Right ventricle myocardium inferior (tissue), 1 donor: ENCODE measurements around the gene ATXN3. TPM values are rescaled to one million over a fixed set of nuclear protein-coding genes. Genes with fewer than 3 reads are reported as not detected.

Experiments
- ATAC-seq: fragments of 200-7000 bp; cut with Tn5 transposase; one replicate; pipeline ENCODE4 v1.9.1; 2020; ENCODE audit warnings: mild to moderate bottlenecking, moderate library complexity
- DNase-seq: peaks from one replicate; pipeline ENCODE4 v3.0.0; 2021; ENCODE audit errors: missing footprints
- intact Hi-C: fragments of 100-400 bp; cut with DNase I; formaldehyde crosslinking; loops from one replicate; pipeline ENCODE4 v1.11.0; 2022
- long read RNA-seq: library from polyadenylated mRNA; unstranded; transcript quantifications from one replicate; pipeline ENCODE4 v2.0.0, GENCODE V29; 2021
- total RNA-seq: library from RNA; stranded (reverse); fragmentation: NEBNext Ultra II Directional; extraction: Animal tissue kit (Norgen Biotek cat#: 25700); gene quantifications from one replicate; pipeline ENCODE4 v1.2.1, GENCODE V29; 2021
- donor health status: DM: no; HTN: yes; CAD: no; lungs with severe emphysema.

Gene ATXN3
- 16.9 TPM for total RNA-seq
- long read RNA-seq, full-length matches to known transcripts, result 2 of 2 reads
- long read RNA-seq, partial matches to known transcripts, result 0 of 2 reads
- long read RNA-seq, other reads (novel, unspliced or antisense), result 0 of 2 reads

DNA sequence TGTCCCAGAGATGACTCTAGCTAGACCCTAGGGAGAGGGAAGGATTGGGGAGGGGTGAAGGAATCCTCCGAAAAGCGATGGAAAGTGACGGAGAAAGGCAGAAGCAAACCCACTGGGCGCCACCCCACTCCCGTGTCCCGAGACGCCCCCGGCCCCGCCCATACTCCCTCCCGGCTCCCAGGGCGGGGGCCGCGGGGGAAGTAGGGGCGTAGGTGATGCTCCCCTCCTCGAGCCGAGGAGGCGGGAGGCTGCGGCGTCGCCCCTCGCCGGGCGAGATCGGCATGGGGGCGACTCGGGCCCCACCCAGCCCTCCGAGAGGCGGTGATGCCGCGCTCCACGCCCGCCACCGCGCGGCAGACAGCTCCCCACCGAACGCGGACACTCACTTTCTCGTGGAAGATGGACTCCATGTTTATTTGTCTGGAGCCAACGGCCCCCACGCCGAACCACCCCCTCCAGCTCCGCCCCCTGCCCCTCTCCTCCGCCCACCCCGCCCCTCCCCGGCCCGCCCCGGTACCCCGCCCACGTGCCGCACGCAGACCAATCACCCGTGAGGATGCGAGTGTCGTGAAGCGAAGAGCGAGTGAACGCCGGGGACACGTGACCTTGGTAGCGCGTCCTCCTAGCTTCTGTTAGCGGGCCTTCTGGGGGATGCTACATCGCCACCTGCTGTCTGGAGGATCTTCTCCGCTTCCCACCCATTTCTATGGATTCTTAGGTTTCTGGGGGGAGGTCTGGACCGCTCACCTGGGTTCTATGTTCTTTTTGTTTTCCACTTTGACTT, at the start of gene ATXN3:
ATXN3 (minus strand) TSS at position 440 of the 784 bp plus-strand sequence; CDS start at position 410, 30 bp downstream.
- DNase-seq (peak; percentile 99), ATAC-seq (peak; percentile 97)
- intact Hi-C loops, result loop anchor here (1.0 kb wide), 1 partner anchor 66 kb away; the partner anchor contains the start of gene TRIP11

DNA sequence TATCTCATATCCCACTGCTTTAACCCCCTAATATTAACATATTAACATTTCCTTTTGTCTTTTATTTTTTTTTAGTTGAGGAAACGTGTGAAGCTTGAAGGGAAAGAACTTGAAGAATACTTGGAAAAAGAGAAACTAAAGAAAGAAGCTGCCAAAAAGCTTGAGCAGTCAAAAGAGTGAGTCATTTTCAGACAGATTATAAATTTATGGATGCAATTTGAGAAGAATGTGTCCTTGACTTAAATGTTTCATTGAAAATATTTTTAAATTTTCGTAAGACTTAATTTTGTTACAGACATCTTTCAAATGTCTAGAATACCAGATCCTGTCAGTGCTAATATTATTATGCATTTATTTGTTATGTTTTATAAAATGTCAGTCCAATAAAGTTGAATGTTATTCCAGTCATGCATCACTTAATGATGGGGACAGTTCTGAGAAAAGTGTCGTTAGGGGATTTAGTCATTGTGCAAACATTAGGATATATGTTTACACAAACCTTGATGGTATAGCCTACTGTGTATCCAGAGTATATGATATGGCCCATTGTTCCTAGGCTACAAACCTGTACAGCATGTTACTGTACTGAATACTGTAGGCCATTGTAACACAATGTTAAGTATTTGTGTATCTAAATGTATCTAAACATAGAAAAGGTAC, 48.0 kb upstream of the ATXN3 start:
- no peak for DNase-seq
- intact Hi-C loops, result no loop called here
- ATAC-seq, result no peak

DNA sequence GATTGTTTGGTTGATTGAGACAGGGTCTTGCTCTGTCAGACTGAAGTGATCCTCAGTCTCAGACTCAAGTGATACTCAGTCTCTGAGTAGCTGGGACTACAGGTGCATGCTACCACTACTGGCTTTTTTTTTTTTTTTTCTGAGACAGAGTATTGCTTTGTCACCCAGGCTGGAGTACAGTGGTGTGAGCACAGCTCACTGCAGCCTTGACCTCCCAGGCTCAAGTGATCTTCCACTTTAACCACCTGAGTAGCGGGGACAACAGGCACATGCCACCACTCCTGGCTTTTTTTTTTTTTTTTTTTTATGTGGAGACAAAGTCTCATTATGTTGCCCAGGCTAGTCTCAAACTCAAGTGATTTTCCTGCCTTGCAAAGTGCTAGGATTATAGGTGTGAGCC, 47.2 kb upstream of the ATXN3 start:
- DNase-seq (no peak), ATAC-seq (no peak)
- intact Hi-C loops, result no loop called here

DNA sequence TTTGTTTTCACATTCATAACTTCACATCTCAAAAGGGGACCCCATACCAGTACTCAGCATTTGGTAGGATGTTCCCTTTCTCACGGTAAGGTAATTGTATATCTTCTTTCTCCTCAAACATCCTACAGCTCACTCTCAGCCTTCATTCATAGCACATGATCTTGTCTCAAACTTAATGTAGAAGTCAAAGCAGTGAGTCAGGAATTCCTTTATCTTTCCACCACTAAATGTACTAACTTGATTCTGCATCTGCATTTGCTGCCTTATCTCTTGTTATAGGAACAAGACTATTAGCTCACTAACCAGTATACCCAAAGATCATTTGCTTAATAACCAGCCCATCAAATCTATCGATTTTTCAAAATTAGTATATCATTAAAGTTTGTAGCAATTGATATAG, 38.3 kb upstream of the ATXN3 start:
- ATAC-seq (no peak), DNase-seq (no peak)
- intact Hi-C loops, result no loop called here

GRCh38 chr14:92143962-92144361, 37.6 kb upstream of the ATXN3 start:
- intact Hi-C loops, result no loop called here
- no peak for ATAC-seq
- DNase-seq, result no peak

DNA sequence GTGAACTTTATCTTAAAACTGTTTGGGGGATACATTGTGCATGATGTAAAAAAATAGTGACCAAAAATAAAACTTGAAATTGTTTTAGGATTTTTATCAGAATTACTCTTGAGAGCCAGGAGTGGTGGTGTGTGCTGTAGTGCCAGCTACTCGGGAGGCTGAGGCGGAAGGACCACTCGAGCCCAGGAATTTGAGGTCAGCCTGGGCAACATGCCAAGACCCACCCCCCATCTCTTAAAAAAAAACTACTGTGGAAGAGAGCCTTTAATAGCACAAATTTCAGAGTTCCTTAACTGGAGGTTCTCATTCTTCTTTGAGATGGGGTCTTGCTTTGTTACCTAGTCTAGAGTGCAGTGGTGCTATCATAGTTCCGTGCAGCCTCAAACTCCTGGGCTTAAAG, 36.9 kb upstream of the ATXN3 start:
- DNase-seq (no peak), ATAC-seq (no peak)
- intact Hi-C loops, result no loop called here

DNA sequence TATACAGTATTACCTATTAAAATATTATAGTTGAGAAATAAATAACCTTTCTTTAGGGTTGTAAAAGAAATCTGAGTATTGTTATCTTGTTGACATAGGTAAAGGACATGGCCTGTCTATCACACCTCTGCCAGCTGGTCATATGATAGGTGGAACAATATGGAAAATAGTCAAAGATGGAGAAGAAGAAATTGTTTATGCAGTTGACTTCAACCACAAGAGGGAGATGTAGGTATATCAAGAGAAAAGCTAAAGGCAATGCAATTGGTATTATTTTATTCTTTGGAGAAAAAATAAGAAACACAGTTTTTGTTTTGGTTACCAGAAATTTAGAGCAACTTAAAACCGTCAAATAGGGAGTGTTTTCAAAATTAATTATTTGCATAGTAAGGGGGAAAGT, 28.9 kb upstream of the ATXN3 start:
- DNase-seq (no peak), ATAC-seq (no peak)
- intact Hi-C loops, result no loop called here

DNA sequence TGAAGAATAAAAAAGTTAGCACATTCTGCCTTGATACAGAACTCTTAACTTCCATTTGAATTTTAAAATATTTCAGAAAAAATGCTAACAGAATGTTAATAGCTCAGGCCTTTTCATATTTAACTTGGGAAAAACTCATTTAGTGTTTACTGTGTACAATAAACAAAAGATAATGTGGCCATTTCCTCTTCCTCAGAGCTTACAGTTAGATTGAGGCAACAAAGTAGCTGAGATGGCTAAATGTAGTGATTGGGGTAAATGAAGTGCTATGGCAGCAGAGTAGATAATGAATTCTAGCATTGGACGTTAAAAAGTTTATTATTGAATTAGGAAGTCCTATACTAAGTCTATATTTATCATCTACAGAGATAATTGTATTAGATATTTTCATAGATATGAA, 28.1 kb upstream of the ATXN3 start:
- no peak for DNase-seq
- intact Hi-C loops, result loop anchor here (5.0 kb wide), 1 partner anchor 323 kb away; no protein-coding TSS in a partner anchor
- ATAC-seq, result no peak

- intact Hi-C loops, result loop anchor here (10.0 kb wide), 2 partner anchors 562 to 672 kb away; partner anchors contain the start of gene GOLGA5
- no peak for DNase-seq
- ATAC-seq, result no peak
These were observed 16.4 kb upstream of the ATXN3 start for GRCh38 chr14:92122761-92123160.

DNA sequence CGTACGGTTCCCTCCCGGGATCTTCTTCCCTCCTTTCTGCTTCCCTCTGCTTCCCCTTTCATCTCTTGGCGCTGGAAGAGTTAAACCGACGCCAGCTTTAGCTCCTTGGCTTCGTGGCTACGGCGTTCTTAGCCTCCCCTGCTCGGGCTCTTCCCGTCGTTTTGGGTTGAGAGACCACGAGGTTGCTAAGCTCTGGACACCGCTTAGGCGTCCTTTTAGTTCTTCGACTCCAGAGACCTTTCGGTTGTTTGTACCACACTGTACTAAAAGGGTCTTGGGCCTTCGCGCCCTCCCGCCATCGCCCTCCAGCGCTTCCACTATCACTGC, 15.9 kb upstream of the ATXN3 start:
- intact Hi-C loops, result loop anchor here (10.0 kb wide), 2 partner anchors 562 to 672 kb away; partner anchors contain the start of gene GOLGA5
- ATAC-seq (peak; percentile 24), DNase-seq (no peak)

- ATAC-seq, result peak; percentile 91
- intact Hi-C loops, result loop anchor here (10.0 kb wide), 2 partner anchors 563 to 673 kb away; partner anchors contain the start of gene GOLGA5
These were observed 15.4 kb upstream of the ATXN3 start, which contains the start of the genes CPSF2 and NDUFB1 for GRCh38 chr14:92121670-92122350. Gene CPSF2 (plus strand): TSS chr14:92121969. CDS start chr14:92130985, 9,016 bp downstream. Gene NDUFB1 (minus strand): TSS chr14:92121706. CDS start chr14:92117637, 4,069 bp downstream.

DNA sequence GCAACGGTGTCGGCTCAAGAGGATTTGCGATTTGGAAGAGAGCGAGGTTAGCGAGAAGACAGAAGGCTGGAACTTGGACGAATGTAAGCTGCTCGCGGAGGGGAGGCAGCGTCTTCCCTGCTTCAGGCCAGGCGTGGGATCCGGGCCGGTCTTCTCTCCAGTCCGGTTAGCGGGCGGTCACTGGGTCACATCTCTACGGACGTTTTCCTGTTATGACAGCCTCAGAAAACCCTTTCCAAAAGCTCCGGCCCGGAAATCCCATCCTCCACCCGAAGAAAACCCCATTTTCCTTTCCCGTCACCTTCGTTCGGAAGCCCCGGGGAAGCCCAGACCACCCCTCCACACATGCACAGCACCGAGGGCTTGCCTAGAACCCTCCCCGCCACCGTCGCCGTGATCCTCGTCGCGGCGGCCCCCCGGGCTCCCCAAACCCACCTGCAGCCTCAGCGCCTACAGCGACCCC, 14.9 kb upstream of the ATXN3 start:
- DNase-seq (no peak), ATAC-seq (peak; percentile 51)
- intact Hi-C loops, result loop anchor here (10.0 kb wide), 2 partner anchors 564 to 674 kb away; partner anchors contain the start of gene GOLGA5

More at GRCh38 chr14:92121670-92122350, 15.4 kb upstream of the ATXN3 start, which contains the start of the genes CPSF2 and NDUFB1:
- peak; percentile 92 for DNase-seq

DNA sequence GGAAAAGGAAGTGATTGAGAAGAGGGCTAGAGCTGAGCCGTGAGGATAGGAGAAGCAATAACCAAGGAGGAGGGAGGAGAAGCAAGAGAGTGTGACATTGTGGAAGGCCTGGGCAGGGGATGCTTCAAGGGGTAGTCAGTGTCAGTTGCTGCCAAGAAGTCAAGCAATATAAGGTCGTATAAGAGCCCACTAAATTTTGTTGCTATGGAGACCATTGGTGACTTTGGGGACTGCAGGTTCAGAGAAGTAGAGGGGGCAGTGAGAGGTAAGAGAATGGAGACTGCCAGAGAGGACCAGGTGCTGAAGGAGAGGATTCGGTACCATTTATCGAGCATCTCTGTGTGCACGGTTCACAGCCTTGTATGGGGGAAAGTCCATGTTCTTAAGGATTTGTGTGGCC, 3.1 kb upstream of the ATXN3 start:
- intact Hi-C loops, result no loop called here
- no peak for ATAC-seq
- no peak for DNase-seq

- intact Hi-C loops, result no loop called here
- DNase-seq (no peak), ATAC-seq (no peak)
These were observed 2.2 kb upstream of the ATXN3 start for GRCh38 chr14:92108345-92109254.

- peak; percentile 42 for ATAC-seq
- intact Hi-C loops, result loop anchor here (1.0 kb wide), 1 partner anchor 66 kb away; the partner anchor contains the start of gene TRIP11
These were observed 564 bp downstream of the ATXN3 start for GRCh38 chr14:92105893-92106142.

DNA sequence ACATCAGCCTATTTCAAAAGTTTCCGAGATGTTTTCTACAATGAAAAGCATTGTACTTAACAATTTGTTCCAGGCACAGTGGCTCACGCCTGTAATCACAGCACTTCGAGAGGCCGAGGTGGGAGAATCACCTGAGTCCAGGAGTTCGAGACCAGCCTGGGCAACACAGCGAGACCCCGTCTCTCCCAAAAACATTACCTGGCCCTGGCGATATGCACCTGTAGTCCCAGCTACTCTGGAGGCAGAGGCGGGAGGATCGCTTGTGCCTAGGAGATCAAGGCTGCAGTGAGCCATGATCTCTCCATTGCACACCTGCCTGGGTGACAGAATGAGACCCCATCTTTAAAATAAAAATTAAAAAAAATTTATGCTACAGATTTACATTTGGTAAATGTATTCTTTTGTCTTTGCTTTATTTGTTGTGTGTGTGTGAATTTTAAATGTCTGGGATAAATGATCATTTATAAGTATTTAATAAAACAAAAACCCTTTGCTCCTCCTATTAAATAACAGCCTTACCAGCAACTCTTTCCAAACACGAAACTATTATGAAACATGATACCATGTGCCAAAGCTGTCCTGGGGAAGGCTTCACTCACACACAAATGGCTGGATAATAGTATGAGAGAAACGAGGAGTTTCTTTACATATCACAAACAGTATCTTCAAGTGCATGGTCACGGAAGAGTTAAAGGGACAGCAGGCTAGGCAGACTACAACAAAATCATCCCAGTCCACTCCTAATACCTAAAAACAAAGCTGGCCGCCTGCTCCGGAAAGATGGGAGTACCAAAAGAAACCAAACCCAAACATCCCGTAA, 1.1 kb downstream of the ATXN3 start:
- intact Hi-C loops, result no loop called here
- DNase-seq (no peak), ATAC-seq (peak; percentile 0)

More at GRCh38 chr14:92105893-92106142, 564 bp downstream of the ATXN3 start:
- DNase-seq, result peak; percentile 88

- intact Hi-C loops, result no loop called here
- ATAC-seq (no peak), DNase-seq (no peak)
These were observed 2.9 kb downstream of the ATXN3 start for GRCh38 chr14:92103363-92103989.
